GM23338 (cell line): ENCODE data around the gene LRRC19. TPM values are rescaled to one million over a fixed set of nuclear protein-coding genes. Genes with fewer than 3 reads are reported as not detected.

ENCODE experiments used
- ATAC-seq: fragments of 200-7000 bp; cut with Tn5 transposase; 3 replicates; pipeline ENCODE4 v1.9.1; 2020
- DNase-seq: peaks from one replicate; pipeline ENCODE4 v3.0.0-alpha.2; 2015; ENCODE audit warnings: low spot score
- H2AFZ ChIP-seq: fragments of 200-600 bp; sonication (generic); 2 replicates; pipeline ENCODE4 v1.8.0; 2016; ENCODE audit warnings: antibody characterized with exemption, mild to moderate bottlenecking, moderate library complexity
- H3F3A ChIP-seq: fragments of 200-600 bp; sonication (generic); replicated peaks from 2 replicates; pipeline ENCODE4 v1.8.0; 2017; ENCODE audit warnings: antibody characterized with exemption, mixed run types, low read depth
- H3K27ac ChIP-seq: fragments of 200-600 bp; sonication (generic); 2 replicates; pipeline ENCODE4 v1.6.1; 2016; ENCODE audit warnings: low read depth
- H3K27me3 ChIP-seq: fragments of 200-600 bp; sonication (generic); 2 replicates; pipeline ENCODE4 v1.8.0; 2016; ENCODE audit warnings: mild to moderate bottlenecking, mixed run types, moderate library complexity; ENCODE audit not compliant: insufficient read depth
- H3K36me3 ChIP-seq: fragments of 200-600 bp; sonication (generic); 2 replicates; pipeline ENCODE4 v1.8.0; 2016; ENCODE audit warnings: mild to moderate bottlenecking; ENCODE audit not compliant: insufficient read depth
- H3K4me1 ChIP-seq: fragments of 200-600 bp; sonication (generic); 2 replicates; pipeline ENCODE4 v1.8.0; 2016; ENCODE audit warnings: mild to moderate bottlenecking, moderate library complexity; ENCODE audit not compliant: insufficient read depth
- H3K4me2 ChIP-seq: fragments of 200-600 bp; sonication (generic); 2 replicates; pipeline ENCODE4 v1.7.1; 2017; ENCODE audit warnings: mixed run types
- H3K4me3 ChIP-seq: fragments of 200-600 bp; sonication (generic); 2 replicates; pipeline ENCODE4 v1.6.1; 2016; ENCODE audit warnings: mixed run types
- H3K79me2 ChIP-seq: fragments of 200-600 bp; sonication (generic); replicated peaks from 2 replicates; pipeline ENCODE4 v1.8.0; 2017; ENCODE audit warnings: mild to moderate bottlenecking; ENCODE audit not compliant: insufficient read depth
- H3K9me2 ChIP-seq: fragments of 200-600 bp; sonication (generic); 2 replicates; pipeline ENCODE4 v1.8.0; 2017; ENCODE audit not compliant: insufficient read depth
- H4K20me1 ChIP-seq: fragments of 200-600 bp; sonication (generic); replicated peaks from 2 replicates; pipeline ENCODE4 v1.8.0; 2017; ENCODE audit warnings: mild to moderate bottlenecking; ENCODE audit not compliant: insufficient read depth
- H3K27ac Mint-ChIP-seq: 2 replicates; pipeline ENCODE4 v1.8.0; 2020; ENCODE audit warnings: inconsistent platforms, mild to moderate bottlenecking, moderate library complexity, mixed read lengths
- H3K27me3 Mint-ChIP-seq: 3 replicates; pipeline ENCODE4 v1.8.0; 2022; ENCODE audit warnings: low read depth, mild to moderate bottlenecking, moderate library complexity, mixed read lengths, inconsistent platforms; ENCODE audit not compliant: insufficient read depth, poor library complexity
- H3K36me3 Mint-ChIP-seq: 3 replicates; pipeline ENCODE4 v1.8.0; 2021; ENCODE audit warnings: low read depth, mild to moderate bottlenecking, inconsistent platforms, moderate library complexity, mixed read lengths
- H3K4me1 Mint-ChIP-seq: 3 replicates; pipeline ENCODE4 v1.8.0; 2020; ENCODE audit warnings: mild to moderate bottlenecking, inconsistent platforms, mixed read lengths
- H3K4me3 Mint-ChIP-seq: 3 replicates; pipeline ENCODE4 v1.8.0; 2021; ENCODE audit warnings: moderate library complexity, mild to moderate bottlenecking, inconsistent platforms, mixed read lengths
- H3K9me3 Mint-ChIP-seq: 3 replicates; pipeline ENCODE4 v1.8.0; 2020; ENCODE audit warnings: moderate library complexity, mild to moderate bottlenecking, inconsistent platforms, mixed read lengths
- CREB1 ChIP-seq: fragments of 250-450 bp; sonication (Bioruptor Pico); IDR thresholded peaks from 2 replicates; pipeline ENCODE4 v1.5.0; 2020; ENCODE audit warnings: low read depth, mild to moderate bottlenecking, moderate library complexity
- CTCF ChIP-seq, 2 experiments: fragments of 200-600 bp in 1 of 2; sonication (generic) in 1 of 2; conservative IDR thresholded peaks; 2 replicates each; pipeline versions ENCODE4 v1.5.1 to v1.6.1; 2016 to 2017; ENCODE audit warnings: antibody characterized with exemption in 2 of 2, low read depth in 2 of 2, mild to moderate bottlenecking in 2 of 2, moderate library complexity in 1 of 2
- EZH2 ChIP-seq: fragments of 200-600 bp; sonication (generic); IDR thresholded peaks from one replicate; pipeline ENCODE4 v1.8.0; 2017; ENCODE audit warnings: antibody characterized with exemption, mild to moderate bottlenecking, low read depth; ENCODE audit not compliant: unreplicated experiment
- EZH2phosphoT487 ChIP-seq: fragments of 200-600 bp; sonication (generic); IDR thresholded peaks from one replicate; pipeline ENCODE4 v1.8.1; 2018; ENCODE audit warnings: antibody characterized with exemption; ENCODE audit not compliant: unreplicated experiment
- JUNB ChIP-seq: IDR thresholded peaks from one replicate; pipeline ENCODE4 v1.6.1; 2016; ENCODE audit warnings: antibody characterized with exemption; ENCODE audit not compliant: unreplicated experiment
- NANOG ChIP-seq: IDR thresholded peaks from 2 replicates; pipeline ENCODE4 v1.6.1; 2016; ENCODE audit warnings: antibody characterized with exemption, borderline replicate concordance
- POLR2AphosphoS5 ChIP-seq: IDR thresholded peaks from 2 replicates; pipeline ENCODE4 v1.6.1; 2016; ENCODE audit warnings: antibody characterized with exemption, low read depth
- STAT1 ChIP-seq: IDR thresholded peaks from one replicate; pipeline ENCODE4 v1.6.1; 2016; ENCODE audit warnings: antibody characterized with exemption; ENCODE audit not compliant: unreplicated experiment
- ZNF114 ChIP-seq: fragments of 250-450 bp; sonication (Bioruptor Pico); IDR thresholded peaks from 2 replicates; pipeline ENCODE4 v1.5.0; 2020; ENCODE audit warnings: mild to moderate bottlenecking, moderate library complexity
- ZNF331 ChIP-seq: fragments of 250-450 bp; sonication (Bioruptor Pico); IDR thresholded peaks from 2 replicates; pipeline ENCODE4 v1.5.0; 2020; ENCODE audit warnings: low read depth, mild to moderate bottlenecking, moderate library complexity
- polyA plus RNA-seq: library from polyadenylated mRNA; unstranded; fragments of >200 nt; fragmentation: Nextera tagmentation; extraction: Ambion mirVana; gene quantifications from 2 replicates; pipeline ENCODE4 v1.2.1, GENCODE V29; 2016
- total RNA-seq: library from RNA; depleted of rRNA; stranded (reverse); fragments of >200 nt; shearing (Covaris generic); gene quantifications from 2 replicates; pipeline ENCODE4 v1.2.3, GENCODE V29; 2014
- TF ChIP-seq, protein P1 (sequence below): IDR thresholded peaks from one replicate; pipeline ENCODE4 v1.6.1; 2018; ENCODE audit warnings: antibody characterized with exemption; ENCODE audit not compliant: unreplicated experiment
- TF ChIP-seq, protein P2 (sequence below): IDR thresholded peaks from 2 replicates; pipeline ENCODE4 v1.6.1; 2016; ENCODE audit warnings: antibody characterized with exemption

The LRRC19 gene
- total and polyA plus RNA-seq, 2 experiments from 2014 or later: 0.71 TPM; not detected in 1

DNA sequence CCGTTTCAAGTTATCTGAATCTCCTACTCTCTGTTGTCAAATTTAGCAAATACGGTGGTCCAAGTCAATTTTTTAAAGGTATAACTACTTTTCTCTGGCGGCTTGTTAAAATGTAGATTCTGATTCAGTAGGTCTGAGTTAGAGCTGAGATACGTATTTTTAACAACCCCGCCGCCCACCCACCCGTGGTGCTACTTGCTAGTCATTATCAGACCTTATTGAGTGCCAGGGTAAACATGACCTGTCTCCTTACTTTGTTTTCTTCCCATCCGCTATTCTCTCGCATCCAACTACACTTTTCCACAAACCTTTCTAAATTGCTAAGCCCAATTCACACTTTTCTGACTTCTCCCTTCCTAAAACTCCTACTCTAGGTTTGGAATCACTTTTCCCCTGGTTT is 57.7 kb downstream of the LRRC19 start:
- Histone ChIP-seq H3F3A (no peaks in the 10 kb centered on the region), H3K27ac (peak overlapping the region; percentile 98), H3K79me2 (peaks cover 42% of the 10 kb centered on the region), H3K4me3 (peak overlapping the region; percentile 76), H3K4me1 (peaks cover 9% of the 10 kb centered on the region; the same call in 1 of the 2 replicates), H2AFZ (peak overlapping the region; percentile 82; the same call in 1 of the 2 replicates), H3K36me3 (no peaks in the 10 kb centered on the region), H4K20me1 (peaks cover 16% of the 10 kb centered on the region; the same call in 1 of the 2 replicates), H3K27me3 (no peaks in the 10 kb centered on the region), H3K4me2 (peak overlapping the region; percentile 93), H3K9me2 (no peaks in the 10 kb centered on the region)
- peaks cover 5% of the 10 kb centered on the region; the same call in 2 of the 3 replicates for H3K36me3 Mint-ChIP-seq
- H3K27me3 Mint-ChIP-seq: no peaks in the 10 kb centered on the region
- peak overlapping the region; percentile 100 for H3K27ac Mint-ChIP-seq
- peaks cover 12% of the 10 kb centered on the region for H3K4me1 Mint-ChIP-seq
- H3K4me3 Mint-ChIP-seq: peak overlapping the region; percentile 87
- 0 out of 3 replicates have a peak, but pooled peaks have one; percentile 6 for ATAC-seq
- no peaks in the 10 kb centered on the region for H3K9me3 Mint-ChIP-seq
- DNase-seq: peak; percentile 25
- no peak for TF ChIP-seq EZH2
- TF ChIP-seq ZNF114 (CRISPR knock-in tag): no peak
- TF ChIP-seq, protein P1, sequence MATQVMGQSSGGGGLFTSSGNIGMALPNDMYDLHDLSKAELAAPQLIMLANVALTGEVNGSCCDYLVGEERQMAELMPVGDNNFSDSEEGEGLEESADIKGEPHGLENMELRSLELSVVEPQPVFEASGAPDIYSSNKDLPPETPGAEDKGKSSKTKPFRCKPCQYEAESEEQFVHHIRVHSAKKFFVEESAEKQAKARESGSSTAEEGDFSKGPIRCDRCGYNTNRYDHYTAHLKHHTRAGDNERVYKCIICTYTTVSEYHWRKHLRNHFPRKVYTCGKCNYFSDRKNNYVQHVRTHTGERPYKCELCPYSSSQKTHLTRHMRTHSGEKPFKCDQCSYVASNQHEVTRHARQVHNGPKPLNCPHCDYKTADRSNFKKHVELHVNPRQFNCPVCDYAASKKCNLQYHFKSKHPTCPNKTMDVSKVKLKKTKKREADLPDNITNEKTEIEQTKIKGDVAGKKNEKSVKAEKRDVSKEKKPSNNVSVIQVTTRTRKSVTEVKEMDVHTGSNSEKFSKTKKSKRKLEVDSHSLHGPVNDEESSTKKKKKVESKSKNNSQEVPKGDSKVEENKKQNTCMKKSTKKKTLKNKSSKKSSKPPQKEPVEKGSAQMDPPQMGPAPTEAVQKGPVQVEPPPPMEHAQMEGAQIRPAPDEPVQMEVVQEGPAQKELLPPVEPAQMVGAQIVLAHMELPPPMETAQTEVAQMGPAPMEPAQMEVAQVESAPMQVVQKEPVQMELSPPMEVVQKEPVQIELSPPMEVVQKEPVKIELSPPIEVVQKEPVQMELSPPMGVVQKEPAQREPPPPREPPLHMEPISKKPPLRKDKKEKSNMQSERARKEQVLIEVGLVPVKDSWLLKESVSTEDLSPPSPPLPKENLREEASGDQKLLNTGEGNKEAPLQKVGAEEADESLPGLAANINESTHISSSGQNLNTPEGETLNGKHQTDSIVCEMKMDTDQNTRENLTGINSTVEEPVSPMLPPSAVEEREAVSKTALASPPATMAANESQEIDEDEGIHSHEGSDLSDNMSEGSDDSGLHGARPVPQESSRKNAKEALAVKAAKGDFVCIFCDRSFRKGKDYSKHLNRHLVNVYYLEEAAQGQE: no peak
- TF ChIP-seq CTCF (conservative IDR thresholded peaks at IDR 0.05; ENCODE audit: low read depth in 2 of 2): no peak
- TF ChIP-seq CREB1 (CRISPR knock-in tag): no peak

GRCh38 chr9:26946753-26947727 is 58.4 kb downstream of the LRRC19 start, which contains the start of gene PLAA:
TSS of gene PLAA (minus strand) at chr9:26947242. CDS start at chr9:26947045, 197 bp downstream.
- peak within 1 kb of the TSS; percentile 76 for H3K4me3 ChIP-seq
- H3K9me2 ChIP-seq: no peaks in the 10 kb centered on the region
- no peaks in the 10 kb centered on the region for H3K36me3 ChIP-seq
- peak within 1 kb of the TSS; percentile 82; the same call in 1 of the 2 replicates for H2AFZ ChIP-seq
- peaks cover 49% of the 10 kb centered on the region for H3K79me2 ChIP-seq
- peak within 1 kb of the TSS; percentile 93 for H3K4me2 ChIP-seq
- Mint-ChIP-seq H3K36me3 (peaks cover 5% of the 10 kb centered on the region; the same call in 2 of the 3 replicates), H3K4me1 (peaks cover 12% of the 10 kb centered on the region), H3K4me3 (peak within 1 kb of the TSS; percentile 87), H3K9me3 (no peaks in the 10 kb centered on the region), H3K27ac (peak within 1 kb of the TSS; percentile 100), H3K27me3 (no peaks in the 10 kb centered on the region)
- ATAC-seq (peak; percentile 94), DNase-seq (peak; percentile 96)
- H4K20me1 ChIP-seq: peaks cover 16% of the 10 kb centered on the region; the same call in 1 of the 2 replicates
- no peaks in the 10 kb centered on the region for H3F3A ChIP-seq
- no peaks in the 10 kb centered on the region for H3K27me3 ChIP-seq
- peaks cover 9% of the 10 kb centered on the region; the same call in 1 of the 2 replicates for H3K4me1 ChIP-seq
- peak within 1 kb of the TSS; percentile 98 for H3K27ac ChIP-seq
- TF ChIP-seq ZNF331: no peak
- TF ChIP-seq EZH2phosphoT487: no peak
- TF ChIP-seq, protein P2, sequence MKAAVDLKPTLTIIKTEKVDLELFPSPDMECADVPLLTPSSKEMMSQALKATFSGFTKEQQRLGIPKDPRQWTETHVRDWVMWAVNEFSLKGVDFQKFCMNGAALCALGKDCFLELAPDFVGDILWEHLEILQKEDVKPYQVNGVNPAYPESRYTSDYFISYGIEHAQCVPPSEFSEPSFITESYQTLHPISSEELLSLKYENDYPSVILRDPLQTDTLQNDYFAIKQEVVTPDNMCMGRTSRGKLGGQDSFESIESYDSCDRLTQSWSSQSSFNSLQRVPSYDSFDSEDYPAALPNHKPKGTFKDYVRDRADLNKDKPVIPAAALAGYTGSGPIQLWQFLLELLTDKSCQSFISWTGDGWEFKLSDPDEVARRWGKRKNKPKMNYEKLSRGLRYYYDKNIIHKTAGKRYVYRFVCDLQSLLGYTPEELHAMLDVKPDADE: peak; percentile 85; the same call in 1 of the 2 replicates
- TF ChIP-seq POLR2AphosphoS5: peak; percentile 70
- TF ChIP-seq ZNF114 (CRISPR knock-in tag): no peak
- TF ChIP-seq JUNB: no peak
- TF ChIP-seq NANOG: no peak
- TF ChIP-seq STAT1: no peak
- TF ChIP-seq CTCF (conservative IDR thresholded peaks at IDR 0.05; ENCODE audit: low read depth in 2 of 2): peak in 1 of 2 experiments; percentile 8; a peak in 1 of 4 replicates
- no peak for TF ChIP-seq EZH2
